ENCODE results near the gene GLS.
"Not testable (repeated sequence)": the region's sequence is repeated elsewhere in the genome, so short reads cannot be mapped to it uniquely, and the experiment has no call there.

GLS gene

DNA sequence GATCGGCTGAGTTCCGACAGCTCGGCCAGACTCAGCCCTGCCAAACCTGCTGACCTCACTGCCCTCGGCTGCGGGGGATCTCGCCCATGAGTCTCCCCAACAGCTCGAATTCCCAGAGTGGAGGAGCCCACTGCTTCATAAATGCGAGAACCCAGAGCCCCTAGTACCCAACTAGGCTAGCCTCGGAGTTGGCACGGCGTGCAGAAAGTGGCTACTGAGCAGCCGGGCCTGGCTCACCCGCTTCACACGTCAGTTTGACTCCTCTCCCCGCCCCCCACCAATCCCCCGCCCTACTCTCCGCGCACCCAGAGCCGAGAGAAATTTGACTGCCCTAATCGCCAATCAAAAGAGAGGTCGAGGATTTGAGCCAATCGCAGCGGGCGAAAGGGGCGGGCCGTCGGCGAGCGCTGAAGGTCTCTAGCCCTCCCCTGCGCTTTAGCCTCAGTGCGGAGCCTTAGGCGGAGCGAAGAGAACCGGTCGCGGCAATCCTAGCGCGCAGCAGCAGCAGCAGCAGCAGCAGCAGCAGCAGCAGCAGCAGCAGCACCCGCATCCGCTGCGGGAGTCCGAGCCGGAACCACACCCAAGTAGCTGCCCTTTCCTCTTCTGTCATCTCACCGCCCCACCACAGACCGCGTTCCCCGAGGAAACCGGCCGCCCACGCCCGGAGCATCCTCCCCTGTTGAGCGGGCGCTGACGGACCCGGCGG lies at the start of gene GLS:
GLS (plus strand) TSS at position 444 of the 706 bp plus-strand sequence. CDS start 264 bp downstream, outside the sequence.
- peak; percentile 95 for DNase-seq

DNA sequence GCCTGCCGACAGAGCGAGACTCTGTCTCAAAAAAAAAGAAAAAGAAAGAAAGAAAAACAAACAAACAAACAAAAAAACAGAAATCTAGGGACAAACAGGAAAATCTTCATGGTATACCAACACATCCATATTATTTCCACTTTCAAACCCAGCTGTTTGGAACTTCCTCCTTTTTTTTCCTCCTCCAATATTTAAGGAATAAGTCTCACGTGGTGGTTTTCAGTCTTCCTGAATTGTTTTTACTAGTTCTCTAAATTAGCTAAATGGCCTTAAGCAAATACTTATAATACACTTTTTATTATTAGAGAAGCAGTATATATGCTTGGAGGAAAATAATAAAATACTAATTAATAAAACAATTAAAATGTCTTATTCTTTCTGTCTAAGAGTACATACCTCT lies 48.7 kb upstream of the GLS start:
- DNase-seq = no peak

DNA sequence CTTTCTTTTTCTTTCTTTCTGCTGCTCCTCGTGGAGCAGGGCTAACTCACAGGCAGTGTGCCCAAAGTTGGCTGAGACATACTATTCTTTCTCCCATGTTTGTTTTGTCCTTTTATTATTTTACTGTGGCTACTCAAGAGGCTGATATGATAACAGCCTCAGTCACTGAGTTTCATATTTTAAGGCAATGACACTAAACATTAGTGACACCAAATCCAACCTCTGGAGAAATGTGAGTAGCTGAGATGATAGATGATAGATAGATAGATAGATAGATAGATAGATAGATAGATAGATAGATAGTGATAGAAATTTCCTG lies 45.8 kb upstream of the GLS start:
- no peak for DNase-seq

DNA sequence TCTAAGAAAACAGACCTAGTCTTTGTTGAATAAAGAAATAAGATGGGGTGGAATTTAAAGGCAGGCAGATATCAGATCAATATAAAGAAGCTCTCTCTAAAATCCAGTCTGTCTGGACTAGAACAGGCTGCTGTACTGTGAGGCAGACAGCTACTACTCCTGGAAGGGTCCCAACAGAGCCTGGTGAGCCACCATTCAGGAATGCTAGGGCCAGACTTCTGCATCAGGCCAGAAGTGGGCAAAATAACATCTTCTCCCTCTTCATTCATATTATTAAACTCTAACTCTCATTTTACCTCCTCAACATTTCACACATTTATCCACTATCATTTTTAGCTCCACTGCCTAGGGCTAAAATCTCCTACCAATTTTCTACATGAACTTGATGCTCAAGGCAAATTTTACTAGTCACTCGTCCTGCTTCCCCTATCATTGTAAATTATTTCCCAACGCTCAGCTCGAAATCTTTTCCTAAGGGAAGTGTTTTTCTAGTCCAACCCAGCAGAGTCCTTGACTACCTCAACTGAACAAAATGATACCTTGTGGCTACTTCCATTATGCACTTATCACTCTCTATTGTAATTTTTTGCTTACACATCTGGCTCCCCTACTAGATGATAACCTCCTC lies 45.2 kb upstream of the GLS start:
- no peak for DNase-seq

DNA sequence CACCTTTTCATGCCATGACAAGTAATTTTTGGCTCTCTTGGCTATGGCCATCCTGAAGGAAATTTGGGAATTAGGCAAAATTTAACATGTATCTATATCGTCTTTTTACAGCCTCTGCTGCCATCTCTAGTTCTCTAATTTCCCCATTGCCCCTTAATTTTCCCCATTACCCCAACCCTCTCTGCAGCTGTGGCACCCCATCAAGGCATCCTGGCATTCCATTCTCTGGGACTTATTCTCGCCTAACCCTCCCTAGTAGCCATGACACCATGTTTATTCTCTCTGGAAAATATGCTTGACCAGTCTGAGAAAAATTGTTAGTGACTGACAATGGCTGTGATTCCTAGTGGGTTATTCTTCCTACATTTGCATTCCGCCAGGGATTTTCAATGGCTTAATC lies 43.9 kb upstream of the GLS start:
- no peak for DNase-seq

DNA sequence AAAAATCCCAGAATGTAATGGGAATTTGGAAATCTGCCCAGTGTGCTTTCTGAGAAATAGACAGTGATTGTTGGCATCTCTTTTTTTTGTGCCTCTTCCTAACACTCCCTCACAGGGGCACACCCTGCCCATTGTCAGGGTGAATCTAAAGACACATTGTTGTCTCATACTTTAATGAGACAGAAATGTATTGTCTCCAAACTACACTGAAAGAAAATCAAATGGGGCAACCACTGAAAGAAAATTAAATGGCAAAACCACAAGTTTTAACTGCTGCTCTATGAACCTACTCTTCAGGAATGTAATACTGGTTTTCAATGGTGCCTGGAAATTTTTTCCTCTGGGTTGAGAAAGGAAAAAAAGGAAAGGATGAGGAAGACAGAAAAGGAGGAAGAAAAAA lies 43.2 kb upstream of the GLS start:
- DNase-seq = no peak

DNA sequence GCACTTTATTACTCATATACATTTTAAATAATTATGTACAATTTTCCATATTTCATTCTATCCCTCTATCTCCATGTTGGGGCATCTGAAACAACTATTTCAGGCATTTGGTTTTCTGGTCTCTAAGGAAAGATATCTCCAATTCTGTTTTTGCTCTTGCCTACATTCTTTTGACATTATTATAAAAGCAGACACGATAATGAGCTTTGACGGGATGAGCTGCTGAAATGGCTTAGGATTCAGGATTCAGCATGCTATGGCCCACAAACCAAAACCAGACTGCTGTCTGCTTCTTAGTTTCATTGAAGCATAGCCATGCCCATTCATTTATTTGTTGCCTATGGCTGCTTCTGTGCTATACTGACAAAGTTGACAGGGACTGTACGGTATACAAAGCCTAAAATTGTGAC lies 42.7 kb upstream of the GLS start:
- DNase-seq = no peak

DNA sequence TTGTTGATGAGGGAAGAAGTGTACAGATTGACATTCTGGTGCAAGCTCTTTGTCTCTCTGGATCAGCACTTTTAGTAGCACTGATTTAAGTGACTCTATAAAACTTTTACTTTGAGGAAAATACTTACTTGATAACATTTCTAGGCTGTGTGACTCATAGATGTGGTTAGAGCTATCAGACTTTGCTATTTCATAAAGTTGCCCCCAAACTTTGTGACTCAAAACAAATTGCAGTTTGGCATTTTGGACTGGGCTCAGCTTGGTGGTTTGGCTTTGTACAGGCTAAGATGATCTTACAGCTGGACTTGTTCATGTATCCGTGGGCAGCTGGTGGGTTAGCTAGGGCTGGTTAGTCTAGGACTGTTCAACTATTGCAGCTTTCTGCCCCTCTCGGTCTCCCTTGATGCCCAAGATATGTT lies 42.1 kb upstream of the GLS start:
- DNase-seq = no peak

DNA sequence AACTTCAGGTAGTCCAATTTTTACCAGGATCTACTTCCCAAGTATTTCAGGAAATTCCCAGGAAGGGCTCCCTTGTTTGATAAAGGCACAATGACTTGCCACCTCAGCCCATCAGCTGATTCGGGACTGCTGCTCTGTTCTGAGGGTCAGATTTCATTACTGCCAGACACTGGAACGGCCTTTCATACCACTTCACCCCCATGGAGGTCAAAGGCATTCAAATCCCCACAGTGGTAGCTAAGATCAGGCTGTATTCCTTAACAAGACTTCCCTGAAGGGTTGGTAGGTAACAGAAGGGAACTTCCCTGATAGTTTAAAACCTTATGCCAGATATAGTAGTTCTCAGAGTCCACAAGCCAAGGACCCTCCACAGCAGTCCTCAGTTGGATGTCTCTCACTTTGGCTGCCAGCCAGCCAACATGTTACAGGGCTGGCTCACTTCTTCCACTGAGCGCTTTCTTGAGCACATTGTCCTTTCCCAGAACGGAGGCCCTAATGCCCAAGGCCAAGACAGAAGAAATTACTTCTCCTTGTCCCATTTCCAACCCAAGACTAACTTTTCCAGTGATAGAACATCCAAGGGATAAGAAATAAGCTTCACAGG lies 40.0 kb upstream of the GLS start:
- no peak for DNase-seq

DNA sequence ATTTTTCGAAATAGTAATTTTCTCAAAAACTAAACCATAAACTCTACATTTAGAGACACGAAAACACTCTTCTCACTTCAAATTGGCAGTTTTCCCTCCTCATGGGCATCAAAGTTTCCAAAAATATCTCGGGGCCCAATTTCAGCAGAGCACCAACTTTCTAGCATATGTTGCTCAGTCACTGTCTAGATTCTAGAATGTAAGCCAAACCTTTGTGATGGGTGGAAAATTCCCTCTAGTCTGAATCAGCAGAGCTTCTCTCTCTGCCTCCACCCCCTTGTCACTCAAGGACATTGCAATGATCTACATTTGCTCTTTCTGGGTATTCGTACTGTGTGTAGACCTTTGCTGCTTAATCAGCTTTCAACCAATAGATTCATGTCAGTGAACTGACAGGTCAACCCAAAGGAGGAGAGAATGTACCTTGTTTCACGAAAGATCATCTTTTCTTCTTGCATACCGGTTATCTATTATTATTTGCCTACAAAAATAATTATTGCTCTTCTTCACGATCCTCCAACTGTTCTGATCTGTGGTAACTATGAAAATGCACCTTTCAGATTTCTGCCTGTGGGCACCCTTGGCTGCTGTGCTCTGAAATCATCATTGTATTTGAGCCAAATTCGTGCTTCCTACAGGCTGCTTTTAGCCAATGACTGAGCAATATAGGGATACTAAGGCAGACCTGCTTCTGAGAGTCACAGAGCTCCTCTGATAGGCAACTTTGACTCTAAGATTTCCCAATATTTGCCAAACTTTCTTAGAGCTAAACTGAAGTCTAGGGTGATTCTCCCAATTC lies 38.7 kb upstream of the GLS start:
- no peak for DNase-seq

DNA sequence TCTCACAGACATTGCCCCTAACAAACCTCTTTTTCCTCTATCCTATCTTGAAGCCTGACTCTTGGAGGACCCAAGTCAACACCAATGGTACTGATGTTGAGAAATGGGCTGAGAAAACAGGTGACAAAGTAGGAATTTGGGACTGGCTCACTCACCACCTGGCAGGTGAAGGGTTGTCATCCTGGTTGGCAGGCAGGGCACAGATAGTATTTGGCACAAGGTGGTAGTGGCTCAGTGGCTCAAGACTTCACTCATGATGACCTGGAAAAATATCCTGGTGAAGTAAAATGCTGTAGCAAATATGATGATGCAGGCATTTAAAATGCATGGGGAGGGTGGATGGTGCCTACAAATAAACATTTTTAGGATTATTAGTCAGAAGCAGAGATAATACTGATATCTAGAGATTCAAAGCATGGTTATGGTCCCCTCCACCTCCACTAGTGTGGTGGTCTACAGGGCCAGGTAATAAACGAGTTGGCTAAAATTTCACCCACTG lies 38.0 kb upstream of the GLS start:
- DNase-seq = no peak

DNA sequence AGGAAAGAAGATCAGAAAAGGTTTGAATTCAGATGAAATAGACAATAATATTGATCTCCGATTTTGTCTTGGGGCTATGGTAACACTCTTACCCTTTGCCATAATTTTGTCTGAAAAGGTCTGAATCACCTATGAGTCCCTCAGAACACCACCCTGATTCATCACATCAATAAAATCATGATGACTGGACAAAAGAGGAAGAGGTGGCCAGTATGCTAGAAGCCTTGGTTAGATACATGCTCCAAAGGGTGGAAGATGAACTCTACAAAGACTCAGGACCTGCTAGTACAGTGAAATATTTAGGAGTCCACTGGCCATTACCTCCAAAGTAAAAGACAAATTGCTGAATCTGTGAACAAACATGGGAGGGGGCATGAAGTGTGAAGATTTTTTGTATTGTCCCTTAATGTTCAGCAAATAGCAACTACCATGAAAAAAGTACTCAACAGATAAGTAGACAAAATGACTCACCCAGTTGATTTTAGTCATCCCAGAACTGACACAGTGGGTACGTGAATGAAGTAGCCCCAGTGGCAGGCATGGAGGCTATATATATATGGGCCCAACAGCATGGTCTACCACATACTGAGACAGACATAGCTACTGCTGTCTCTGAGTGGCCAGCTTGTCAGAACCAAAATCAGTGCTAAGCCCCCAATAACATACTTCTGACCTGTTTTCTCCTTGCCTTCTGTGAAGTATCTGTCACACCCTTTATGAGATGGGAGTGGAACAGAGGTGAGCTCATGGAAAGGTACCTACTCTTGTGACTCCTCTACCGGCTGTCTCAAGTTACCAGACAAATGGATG lies 36.5 kb upstream of the GLS start:
- DNase-seq = no peak

DNA sequence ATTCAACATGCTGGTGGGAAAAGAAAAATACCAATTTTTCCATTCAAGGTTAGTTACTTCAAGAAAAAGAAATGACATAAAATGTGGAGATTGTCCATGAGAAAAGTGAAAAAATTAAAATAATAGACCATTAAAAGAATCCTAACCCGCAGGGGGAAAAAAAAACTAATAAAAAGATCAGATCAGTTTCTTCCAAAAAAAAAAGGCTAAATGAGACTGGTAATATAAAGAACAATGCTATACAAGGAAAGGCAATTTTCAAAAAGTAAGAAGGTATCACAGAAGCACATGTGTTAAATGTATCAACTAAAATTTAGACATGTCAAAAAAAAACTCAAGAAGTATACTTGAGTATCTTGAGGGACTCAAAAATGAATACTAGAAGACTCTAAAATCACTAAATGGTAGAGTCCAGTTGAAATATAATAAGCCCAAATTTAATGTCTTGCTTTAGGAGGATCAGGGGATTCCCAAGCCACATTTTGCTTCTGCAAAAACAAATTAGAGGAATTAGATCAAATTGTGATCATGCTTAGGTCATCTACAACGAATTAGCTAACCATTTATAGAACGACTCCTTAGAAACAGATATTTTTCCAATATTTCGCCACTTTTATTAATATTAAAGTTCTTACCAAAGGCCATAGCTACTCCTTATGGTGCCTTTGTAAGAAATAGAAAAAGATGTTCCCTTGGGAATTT lies 35.8 kb upstream of the GLS start:
- no peak for DNase-seq

DNA sequence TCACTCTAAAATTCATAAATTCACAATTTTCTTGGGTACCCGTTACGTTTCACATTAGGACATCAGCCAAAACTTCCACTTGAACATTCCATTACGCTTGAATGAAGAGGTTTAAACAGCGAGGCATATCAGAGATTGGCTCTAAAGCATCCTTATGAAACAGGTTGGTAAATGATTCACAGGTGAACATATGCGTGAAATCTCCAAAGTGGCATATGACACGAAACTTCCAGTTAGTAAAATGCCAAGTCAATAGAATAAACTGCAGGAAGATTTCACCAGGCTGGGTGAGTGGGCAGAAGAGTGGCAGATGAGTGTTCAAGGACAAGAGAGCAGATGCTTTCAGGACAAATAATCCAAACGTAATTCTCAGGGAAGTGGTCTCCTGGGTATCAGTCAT lies 33.9 kb upstream of the GLS start:
- DNase-seq = no peak

DNA sequence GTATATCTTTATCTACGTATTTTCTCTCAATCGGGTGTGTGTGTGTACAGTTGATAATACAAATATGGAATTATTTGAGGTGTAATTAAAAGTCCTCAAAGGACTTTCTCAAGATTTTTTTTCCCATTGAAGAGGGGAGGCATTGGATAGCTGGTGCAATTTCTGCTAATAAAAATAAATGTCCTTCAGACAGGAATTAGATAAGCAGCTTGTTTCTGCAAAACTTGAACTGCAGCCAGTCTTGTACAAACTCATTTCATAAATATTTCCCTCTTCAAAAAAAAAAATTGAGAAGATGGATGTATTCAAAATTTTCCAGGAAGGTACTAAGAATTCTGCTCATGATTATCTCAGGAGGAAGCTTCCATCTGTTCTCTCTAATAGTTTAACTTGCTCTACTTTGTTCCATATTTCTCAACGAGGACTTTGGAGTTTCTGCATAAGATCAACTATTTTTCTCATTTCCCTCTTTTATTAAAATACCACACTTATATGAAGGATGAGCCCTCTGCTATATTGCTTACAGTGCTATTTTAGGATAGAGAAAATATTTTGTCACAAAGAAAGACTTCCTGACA lies 33.0 kb upstream of the GLS start:
- DNase-seq = no peak

DNA sequence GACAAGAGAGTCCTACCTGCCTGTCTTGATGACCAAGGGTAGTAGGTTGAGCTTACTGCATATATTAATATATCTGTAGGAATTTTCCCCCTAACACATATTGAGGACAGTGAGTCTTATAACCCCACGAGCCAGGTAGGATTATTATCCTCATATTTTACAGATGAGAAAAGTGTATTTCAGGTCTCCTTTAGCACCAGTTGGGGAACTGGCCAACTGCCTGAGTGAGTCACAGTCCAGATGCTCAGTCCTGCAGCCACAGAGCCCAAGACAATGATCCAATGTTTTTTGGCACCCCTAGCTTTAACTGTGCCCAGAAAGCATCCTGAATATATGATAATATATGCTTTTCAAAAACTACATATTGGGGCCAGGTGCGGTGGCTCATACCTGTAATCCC lies 30.8 kb upstream of the GLS start:
- no peak for DNase-seq

DNA sequence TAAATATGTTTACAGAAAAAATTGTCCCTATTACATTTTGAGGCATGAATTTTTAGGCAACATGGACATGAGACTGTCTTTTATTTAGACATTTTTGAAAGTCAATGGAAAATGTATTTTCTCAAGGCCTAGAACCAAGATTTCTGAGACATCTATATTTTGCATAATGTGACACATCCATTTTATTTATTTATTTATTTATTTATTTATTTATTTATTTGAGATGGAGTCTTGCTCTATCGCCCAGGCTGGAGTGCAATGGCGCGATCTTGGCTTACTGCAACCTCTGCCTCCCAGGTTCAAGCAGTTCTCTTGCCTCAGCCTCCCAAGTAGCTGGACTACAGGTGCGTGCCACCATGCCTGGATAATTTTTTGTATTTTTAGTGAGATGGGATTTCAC lies 27.6 kb upstream of the GLS start:
- not testable (repeated sequence) for DNase-seq

DNA sequence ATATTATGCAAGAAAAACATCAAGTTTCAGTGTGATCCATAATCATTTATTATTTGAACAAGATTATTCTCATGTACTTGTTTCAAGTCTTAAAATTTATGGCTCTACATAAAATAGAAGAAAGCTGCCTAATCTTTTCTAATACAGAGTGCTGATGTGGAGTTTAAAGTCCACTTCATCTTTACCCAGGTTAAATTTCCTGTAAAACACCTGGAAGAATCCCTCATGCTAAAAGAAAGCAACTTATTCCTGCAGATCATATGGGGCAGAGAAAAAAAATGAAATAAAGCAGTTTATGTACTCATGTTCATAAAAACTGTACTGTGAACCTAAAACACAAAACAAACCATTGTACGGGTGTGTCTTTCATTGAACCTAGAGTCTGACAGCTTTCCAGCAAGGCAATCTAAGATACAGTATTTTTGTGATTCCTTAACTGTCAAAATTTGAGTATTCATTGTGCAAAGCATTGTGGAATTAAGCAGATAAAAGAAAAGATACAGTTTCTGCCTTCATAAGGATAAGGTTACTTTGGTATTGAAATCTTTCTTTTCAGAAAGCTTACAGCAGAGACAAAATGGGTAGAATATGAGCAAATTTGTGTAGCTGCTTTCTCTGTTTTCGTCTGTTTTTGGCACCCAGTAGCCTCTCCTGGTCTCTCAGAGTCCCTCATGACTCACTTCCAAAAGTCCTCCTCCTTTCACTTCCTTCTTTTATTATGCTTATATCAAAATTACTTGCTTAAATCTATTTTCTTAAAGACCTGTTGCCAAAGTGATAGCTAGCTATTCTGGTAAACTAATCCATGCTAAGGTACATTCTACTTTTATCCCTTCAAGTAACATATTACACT lies 26.9 kb upstream of the GLS start:
- no peak for DNase-seq

DNA sequence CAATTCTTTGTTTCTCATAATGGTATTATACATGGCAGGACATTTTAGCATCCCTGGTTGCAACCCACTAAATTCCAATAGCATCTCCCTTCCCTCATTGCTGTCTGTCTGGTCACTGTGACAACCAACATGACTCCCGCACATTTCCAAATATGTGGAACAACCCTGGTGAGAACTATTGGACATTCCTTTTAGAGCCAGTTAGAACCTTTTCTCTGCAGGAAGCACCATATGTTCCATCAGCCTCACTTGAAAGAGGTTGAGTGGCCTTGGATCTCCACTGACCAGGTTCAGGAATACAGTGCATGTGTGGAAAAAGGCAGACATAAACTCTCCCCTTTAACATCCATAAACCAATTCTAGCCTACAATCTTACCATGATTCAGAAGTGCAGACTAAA lies 25.9 kb upstream of the GLS start:
- DNase-seq = no peak

DNA sequence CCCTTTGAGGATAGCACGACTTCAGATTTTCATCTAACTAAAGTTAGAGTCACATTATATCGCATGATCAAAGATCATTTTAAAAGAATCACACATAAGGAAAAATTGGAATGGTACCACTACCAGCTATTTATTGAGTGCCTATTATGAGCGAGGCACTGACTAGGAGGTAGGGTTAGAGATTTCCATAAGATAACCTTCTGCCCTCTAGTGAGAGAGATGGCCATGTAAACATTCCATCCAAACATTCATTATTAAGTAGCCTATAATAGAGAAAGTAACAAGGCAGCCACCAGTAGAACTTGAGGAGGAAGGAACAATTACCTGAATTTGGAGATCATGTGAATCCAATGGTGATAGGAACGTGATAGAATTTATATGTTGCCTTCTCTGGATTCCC lies 25.4 kb upstream of the GLS start:
- DNase-seq = no peak

DNA sequence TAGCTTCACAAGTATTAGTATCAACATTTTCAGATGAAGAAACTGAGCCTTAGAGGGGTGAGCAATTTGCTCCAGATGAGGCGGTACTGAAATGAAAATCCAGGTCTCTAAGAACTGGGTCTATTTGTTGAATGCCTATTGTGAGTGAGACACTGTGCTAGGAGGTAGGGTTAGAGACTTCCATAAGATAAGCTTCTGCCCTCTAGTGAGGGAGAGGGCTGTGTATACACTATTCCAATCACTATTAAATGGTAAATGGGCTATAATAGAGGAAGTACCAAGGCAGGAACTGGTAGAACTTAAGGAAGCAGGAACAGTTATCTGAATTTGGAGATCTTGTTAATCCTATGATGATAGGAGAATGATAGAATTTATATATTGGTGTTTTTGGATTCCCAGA lies 23.6 kb upstream of the GLS start:
- peak; percentile 25 for DNase-seq
